DND-41 (cell line): ENCODE measurements around the gene FHAD1.

Source experiments
- ATAC-seq: fragments of 200-7000 bp; cut with Tn5 transposase; 3 replicates; pipeline ENCODE4 v1.9.1; 2021; ENCODE audit warnings: low read depth; ENCODE audit not compliant: insufficient read depth
- DNase-seq: peaks from one replicate; pipeline ENCODE4 v3.0.0-alpha.2; 2020
- H2AFZ ChIP-seq: 2 replicates; pipeline ENCODE4 v1.6.0; 2012; ENCODE audit warnings: low read depth, low read length
- H3K27ac ChIP-seq: 2 replicates; pipeline ENCODE4 v1.5.1; 2012; ENCODE audit warnings: low read length, inconsistent platforms
- H3K27me3 ChIP-seq: fragments of 200-600 bp; sonication (generic); 2 replicates; pipeline ENCODE4 v1.6.0; 2012; ENCODE audit warnings: low read length, mild to moderate bottlenecking, inconsistent platforms; ENCODE audit not compliant: insufficient read depth, poor library complexity
- H3K36me3 ChIP-seq: 2 replicates; pipeline ENCODE4 v1.5.1; 2012; ENCODE audit warnings: low read length, inconsistent platforms; ENCODE audit not compliant: insufficient read depth
- H3K4me1 ChIP-seq: 2 replicates; pipeline ENCODE4 v1.5.1; 2012; ENCODE audit warnings: mild to moderate bottlenecking, low read length; ENCODE audit not compliant: insufficient read depth
- H3K4me2 ChIP-seq: 2 replicates; pipeline ENCODE4 v1.6.0; 2012; ENCODE audit warnings: mild to moderate bottlenecking, moderate library complexity, low read length, inconsistent platforms; ENCODE audit not compliant: insufficient read depth
- H3K4me3 ChIP-seq, 2 experiments: fragments of 200-600 bp in 1 of 2; shearing (Covaris generic) in 1 of 2; 2 replicates each; pipeline ENCODE4 v1.5.1; 2012 to 2016; ENCODE audit warnings: inconsistent platforms in 2 of 2, low read length in 2 of 2, mild to moderate bottlenecking in 2 of 2, low read depth in 1 of 2, moderate library complexity in 1 of 2
- H3K79me2 ChIP-seq: 2 replicates; pipeline ENCODE4 v1.6.0; 2012; ENCODE audit warnings: low read length, inconsistent platforms; ENCODE audit not compliant: insufficient read depth
- H3K9ac ChIP-seq: 2 replicates; pipeline ENCODE4 v1.6.0; 2012; ENCODE audit warnings: low read depth, mild to moderate bottlenecking, inconsistent platforms, low read length, moderate library complexity
- H3K9me3 ChIP-seq: 2 replicates; pipeline ENCODE4 v1.5.1; 2012; ENCODE audit warnings: low read length, moderate library complexity, mild to moderate bottlenecking, inconsistent platforms; ENCODE audit not compliant: insufficient read depth, severe bottlenecking
- H4K20me1 ChIP-seq: 2 replicates; pipeline ENCODE4 v1.6.0; 2012; ENCODE audit warnings: low read length; ENCODE audit not compliant: insufficient read depth
- EZH2 ChIP-seq: IDR thresholded peaks from 3 replicates; pipeline ENCODE4 v1.6.1; 2012; ENCODE audit warnings: borderline replicate concordance, low read depth, mild to moderate bottlenecking, moderate library complexity, low read length, inconsistent platforms; ENCODE audit not compliant: severe bottlenecking
- TF ChIP-seq, protein P1 (sequence below): IDR thresholded peaks from 2 replicates; pipeline ENCODE4 v1.5.1; 2012; ENCODE audit warnings: borderline replicate concordance, low read length, moderate library complexity, mild to moderate bottlenecking; ENCODE audit not compliant: poor library complexity, severe bottlenecking; ENCODE audit errors: extremely low read depth

The FHAD1 gene

DNA sequence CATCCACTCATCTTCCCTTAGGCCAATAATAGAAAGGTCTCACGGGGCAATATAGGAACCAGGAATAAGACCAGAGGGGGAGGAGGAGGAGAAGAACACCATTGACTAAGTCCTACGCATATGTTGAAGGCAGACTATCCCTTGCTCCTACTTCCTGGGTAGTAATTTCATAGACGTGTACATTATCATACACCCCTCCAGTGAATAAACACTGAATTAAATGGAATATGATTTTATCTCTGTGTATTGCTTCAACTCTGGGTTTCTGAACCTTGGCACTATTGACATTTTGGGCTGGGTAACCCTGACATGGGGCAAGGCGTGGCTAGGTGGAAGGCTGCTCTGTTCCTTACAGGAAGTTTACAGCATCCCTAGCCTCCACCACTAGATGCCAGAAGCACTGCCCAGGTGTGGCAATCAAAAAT, 17.3 kb upstream of the FHAD1 start:
- no peak for DNase-seq
- no peak for ATAC-seq
- no peak overlapping the region for H3K27ac ChIP-seq
- H3K36me3 ChIP-seq: no peaks in the 10 kb centered on the region
- no peak overlapping the region for H3K4me3 ChIP-seq
- H3K4me2 ChIP-seq: no peak overlapping the region
- no peak overlapping the region for H2AFZ ChIP-seq
- H3K4me1 ChIP-seq: no peaks in the 10 kb centered on the region
- TF ChIP-seq, protein P1, sequence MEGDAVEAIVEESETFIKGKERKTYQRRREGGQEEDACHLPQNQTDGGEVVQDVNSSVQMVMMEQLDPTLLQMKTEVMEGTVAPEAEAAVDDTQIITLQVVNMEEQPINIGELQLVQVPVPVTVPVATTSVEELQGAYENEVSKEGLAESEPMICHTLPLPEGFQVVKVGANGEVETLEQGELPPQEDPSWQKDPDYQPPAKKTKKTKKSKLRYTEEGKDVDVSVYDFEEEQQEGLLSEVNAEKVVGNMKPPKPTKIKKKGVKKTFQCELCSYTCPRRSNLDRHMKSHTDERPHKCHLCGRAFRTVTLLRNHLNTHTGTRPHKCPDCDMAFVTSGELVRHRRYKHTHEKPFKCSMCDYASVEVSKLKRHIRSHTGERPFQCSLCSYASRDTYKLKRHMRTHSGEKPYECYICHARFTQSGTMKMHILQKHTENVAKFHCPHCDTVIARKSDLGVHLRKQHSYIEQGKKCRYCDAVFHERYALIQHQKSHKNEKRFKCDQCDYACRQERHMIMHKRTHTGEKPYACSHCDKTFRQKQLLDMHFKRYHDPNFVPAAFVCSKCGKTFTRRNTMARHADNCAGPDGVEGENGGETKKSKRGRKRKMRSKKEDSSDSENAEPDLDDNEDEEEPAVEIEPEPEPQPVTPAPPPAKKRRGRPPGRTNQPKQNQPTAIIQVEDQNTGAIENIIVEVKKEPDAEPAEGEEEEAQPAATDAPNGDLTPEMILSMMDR: no peak
- TF ChIP-seq EZH2: no peak
- H3K9ac ChIP-seq: no peak overlapping the region
- no peaks in the 10 kb centered on the region for H3K79me2 ChIP-seq
- no peaks in the 10 kb centered on the region for H3K27me3 ChIP-seq
- H3K9me3 ChIP-seq: no peaks in the 10 kb centered on the region
- no peaks in the 10 kb centered on the region for H4K20me1 ChIP-seq

DNA sequence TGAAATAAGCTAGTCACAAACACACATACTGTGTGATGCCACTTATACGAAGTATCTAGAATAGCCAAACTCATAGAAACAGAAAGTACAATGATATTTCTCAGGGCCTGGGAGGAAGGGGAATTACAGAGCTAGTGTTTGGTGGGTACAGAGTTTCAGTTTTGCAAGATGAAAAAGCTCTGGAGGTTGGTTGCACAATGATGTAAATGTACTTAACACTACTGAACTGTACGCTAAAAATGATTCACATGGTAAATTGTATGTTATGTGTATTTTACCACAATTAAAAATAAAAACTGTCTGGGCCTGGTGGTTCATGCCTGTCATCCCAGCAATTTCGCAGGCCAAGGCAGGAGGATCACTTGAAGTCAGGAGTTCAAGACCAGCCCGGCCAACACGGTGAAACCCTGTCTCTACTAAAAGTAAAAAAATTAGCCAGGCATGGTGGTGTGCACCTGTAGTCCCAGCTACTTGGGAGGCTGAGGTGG, 15.3 kb upstream of the FHAD1 start:
- DNase-seq (no peak), ATAC-seq (no peak)
- H3K79me2 ChIP-seq: no peaks in the 10 kb centered on the region
- no peaks in the 10 kb centered on the region for H3K27me3 ChIP-seq
- no peaks in the 10 kb centered on the region for H3K36me3 ChIP-seq
- H3K4me2 ChIP-seq: no peak overlapping the region
- no peak overlapping the region for H3K9ac ChIP-seq
- H3K9me3 ChIP-seq: no peaks in the 10 kb centered on the region
- no peaks in the 10 kb centered on the region for H3K4me1 ChIP-seq
- H4K20me1 ChIP-seq: no peaks in the 10 kb centered on the region
- no peak overlapping the region for H3K27ac ChIP-seq
- no peak for TF ChIP-seq EZH2
- TF ChIP-seq, protein P1: no peak
- no peak overlapping the region for H2AFZ ChIP-seq
- H3K4me3 ChIP-seq: no peak overlapping the region

DNA sequence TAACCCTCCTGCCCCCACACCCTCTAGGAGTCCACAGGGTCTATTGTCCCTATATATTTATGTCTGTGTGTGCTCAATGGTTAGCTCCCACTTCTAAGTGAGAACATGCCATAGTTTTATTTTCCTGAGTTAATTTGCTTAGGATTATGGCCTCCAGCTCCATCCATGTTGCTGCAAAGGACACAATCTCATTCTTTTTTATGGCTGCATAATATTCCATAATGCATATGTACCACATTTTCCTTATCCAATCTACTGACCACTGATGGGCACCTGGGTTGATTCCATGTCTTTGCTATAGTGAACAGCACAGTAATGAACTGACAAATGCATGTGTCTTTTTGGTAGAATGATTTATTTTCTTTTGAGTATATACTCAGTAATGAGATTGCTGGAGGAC, 13.3 kb upstream of the FHAD1 start:
- no peak for TF ChIP-seq EZH2
- TF ChIP-seq, protein P1: no peak
- H2AFZ ChIP-seq: no peak overlapping the region
- H3K27me3 ChIP-seq: peaks cover 4% of the 10 kb centered on the region
- no peak for DNase-seq
- no peak overlapping the region for H3K9ac ChIP-seq
- H3K4me2 ChIP-seq: no peak overlapping the region
- no peaks in the 10 kb centered on the region for H3K79me2 ChIP-seq
- H3K4me1 ChIP-seq: no peaks in the 10 kb centered on the region
- H3K27ac ChIP-seq: no peak overlapping the region
- no peak for ATAC-seq
- no peaks in the 10 kb centered on the region for H4K20me1 ChIP-seq
- no peaks in the 10 kb centered on the region for H3K9me3 ChIP-seq
- H3K4me3 ChIP-seq: no peak overlapping the region
- no peaks in the 10 kb centered on the region for H3K36me3 ChIP-seq

DNA sequence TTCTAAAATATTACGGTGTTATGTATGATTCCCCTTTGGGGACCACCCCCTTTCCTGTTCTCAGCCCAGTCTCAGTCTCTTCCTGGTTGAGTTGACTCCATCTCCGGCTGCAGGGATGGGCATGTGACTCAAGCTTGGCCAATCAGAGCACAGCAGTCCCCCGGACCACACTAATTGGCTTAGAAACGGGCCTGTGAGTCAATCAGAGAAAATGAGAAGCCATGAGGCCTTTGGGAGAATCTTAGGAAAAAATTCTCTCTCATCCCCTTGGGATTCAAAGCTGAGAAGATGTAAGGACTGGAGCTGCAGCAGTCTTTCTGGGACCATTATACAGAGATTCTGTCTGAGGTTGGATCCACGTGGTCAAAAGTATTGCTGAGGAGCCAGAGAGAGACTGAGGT, 10.7 kb upstream of the FHAD1 start:
- H3K36me3 ChIP-seq: no peaks in the 10 kb centered on the region
- no peaks in the 10 kb centered on the region for H3K9me3 ChIP-seq
- no peak for DNase-seq
- H3K4me1 ChIP-seq: no peaks in the 10 kb centered on the region
- no peak overlapping the region for H3K27ac ChIP-seq
- H3K9ac ChIP-seq: no peak overlapping the region
- no peak for TF ChIP-seq EZH2
- TF ChIP-seq, protein P1: no peak
- no peak overlapping the region for H2AFZ ChIP-seq
- no peak overlapping the region for H3K4me2 ChIP-seq
- H4K20me1 ChIP-seq: no peaks in the 10 kb centered on the region
- no peak overlapping the region for H3K4me3 ChIP-seq
- ATAC-seq: no peak
- H3K27me3 ChIP-seq: peaks cover 4% of the 10 kb centered on the region
- H3K79me2 ChIP-seq: no peaks in the 10 kb centered on the region
